IPS-20b (cell line): Measurements from ENCODE around the gene DHX57.
A peak's percentile ranks its signal among the peaks of the same experiment; 100 is the strongest.
"Not testable (repeated sequence)": the region's sequence is repeated elsewhere in the genome, so short reads cannot be mapped to it uniquely, and the experiment has no call there.

Experiments used
- H3K27ac ChIP-seq: one replicate; pipeline ENCODE4 v1.5.1; 2013; ENCODE audit warnings: low read length
- H3K27me3 ChIP-seq: 2 replicates; pipeline ENCODE4 v1.6.1; 2013; ENCODE audit warnings: mild to moderate bottlenecking, low read length, inconsistent platforms; ENCODE audit not compliant: insufficient read depth
- H3K36me3 ChIP-seq: 2 replicates; pipeline ENCODE4 v1.6.1; 2013; ENCODE audit warnings: low read depth, mild to moderate bottlenecking, inconsistent platforms, low read length, moderate library complexity; ENCODE audit not compliant: insufficient read depth
- H3K4me1 ChIP-seq: 2 replicates; pipeline ENCODE4 v1.6.1; 2013; ENCODE audit warnings: mild to moderate bottlenecking, control low read depth, inconsistent platforms, low read length, moderate library complexity; ENCODE audit not compliant: insufficient read depth
- H3K4me3 ChIP-seq: 2 replicates; pipeline ENCODE4 v1.5.1; 2013; ENCODE audit warnings: mild to moderate bottlenecking, low read length, inconsistent platforms
- H3K9ac ChIP-seq: 2 replicates; pipeline ENCODE4 v1.6.1; 2013; ENCODE audit warnings: low read depth, mild to moderate bottlenecking, inconsistent platforms, low read length, moderate library complexity
- H3K9me3 ChIP-seq: 2 replicates; pipeline ENCODE4 v1.6.1; 2013; ENCODE audit warnings: mild to moderate bottlenecking, low read depth, low read length, inconsistent platforms; ENCODE audit not compliant: insufficient read depth

DHX57 gene

GRCh38 chr2:38765551-38765950 lies 110.2 kb downstream of the DHX57 start:
- Histone ChIP-seq H3K27ac (no peak overlapping the region), H3K4me3 (no peak overlapping the region), H3K9ac (no peak overlapping the region), H3K36me3 (no peaks in the 10 kb centered on the region), H3K27me3 (no peaks in the 10 kb centered on the region), H3K9me3 (no peaks in the 10 kb centered on the region), H3K4me1 (no peaks in the 10 kb centered on the region)

- Histone ChIP-seq H3K36me3 (no peaks in the 10 kb centered on the region), H3K4me3 (no peak overlapping the region), H3K9me3 (no peaks in the 10 kb centered on the region), H3K27me3 (no peaks in the 10 kb centered on the region), H3K4me1 (no peaks in the 10 kb centered on the region), H3K27ac (no peak overlapping the region), H3K9ac (no peak overlapping the region)
Measured at GRCh38 chr2:38765149-38765548, 110.6 kb downstream of the DHX57 start.

GRCh38 chr2:38763728-38764127 lies 112.0 kb downstream of the DHX57 start:
- H3K27ac ChIP-seq, result no peak overlapping the region
- no peaks in the 10 kb centered on the region for H3K27me3 ChIP-seq
- no peak overlapping the region for H3K4me3 ChIP-seq
- no peak overlapping the region for H3K9ac ChIP-seq
- H3K4me1 ChIP-seq, result no peaks in the 10 kb centered on the region
- no peaks in the 10 kb centered on the region for H3K9me3 ChIP-seq
- H3K36me3 ChIP-seq, result no peaks in the 10 kb centered on the region

- H3K27me3 ChIP-seq, result no peaks in the 10 kb centered on the region
Measured at GRCh38 chr2:38763228-38763627, 112.5 kb downstream of the DHX57 start.

GRCh38 chr2:38755891-38756290 lies 119.8 kb downstream of the DHX57 start:
- not testable (repeated sequence) for H3K36me3 ChIP-seq, H3K27ac ChIP-seq, H3K9ac ChIP-seq, H3K9me3 ChIP-seq, H3K4me3 ChIP-seq, H3K4me1 ChIP-seq, H3K27me3 ChIP-seq

More at GRCh38 chr2:38763228-38763627, 112.5 kb downstream of the DHX57 start:
- no peak overlapping the region for H3K4me3 ChIP-seq
- H3K9me3 ChIP-seq, result no peaks in the 10 kb centered on the region
- no peaks in the 10 kb centered on the region for H3K4me1 ChIP-seq
- H3K9ac ChIP-seq, result no peak overlapping the region
- no peak overlapping the region for H3K27ac ChIP-seq
- no peaks in the 10 kb centered on the region for H3K36me3 ChIP-seq

- Histone ChIP-seq H3K27me3 (no peaks in the 10 kb centered on the region), H3K4me1 (peaks cover 6% of the 10 kb centered on the region), H3K9me3 (no peaks in the 10 kb centered on the region), H3K36me3 (peaks cover 11% of the 10 kb centered on the region), H3K9ac (no peak overlapping the region), H3K4me3 (no peak overlapping the region), H3K27ac (no peak overlapping the region)
Measured at GRCh38 chr2:38754506-38754905, 121.2 kb downstream of the DHX57 start.

- Histone ChIP-seq H3K4me3 (no peak overlapping the region), H3K27ac (no peak overlapping the region)
Measured at GRCh38 chr2:38754049-38754448, 121.7 kb downstream of the DHX57 start.

GRCh38 chr2:38751596-38752410 lies 123.9 kb downstream of the DHX57 start:
- Histone ChIP-seq H3K27ac (peak overlapping the region; percentile 86), H3K4me1 (peaks cover 6% of the 10 kb centered on the region), H3K9ac (peak overlapping the region; percentile 92), H3K36me3 (peaks cover 38% of the 10 kb centered on the region), H3K9me3 (no peaks in the 10 kb centered on the region), H3K4me3 (peak overlapping the region; percentile 92), H3K27me3 (no peaks in the 10 kb centered on the region)

More at GRCh38 chr2:38754049-38754448, 121.7 kb downstream of the DHX57 start:
- no peaks in the 10 kb centered on the region for H3K27me3 ChIP-seq
- H3K36me3 ChIP-seq, result peaks cover 15% of the 10 kb centered on the region
- no peak overlapping the region for H3K9ac ChIP-seq
- H3K9me3 ChIP-seq, result no peaks in the 10 kb centered on the region
- peaks cover 6% of the 10 kb centered on the region for H3K4me1 ChIP-seq

GRCh38 chr2:38750891-38751595 lies 124.7 kb downstream of the DHX57 start, which contains the start of gene SRSF7:
Gene SRSF7, minus strand, starts transcription at chr2:38751361. Its CDS starts 105 bp downstream, at chr2:38751256.
- Histone ChIP-seq H3K9ac (peak within 1 kb of the TSS; percentile 99), H3K27ac (peak within 1 kb of the TSS; percentile 96), H3K36me3 (peaks cover 46% of the 10 kb centered on the region), H3K4me3 (peak within 1 kb of the TSS; percentile 92), H3K4me1 (peaks cover 6% of the 10 kb centered on the region), H3K27me3 (no peaks in the 10 kb centered on the region), H3K9me3 (no peaks in the 10 kb centered on the region)

- peak overlapping the region; percentile 92 for H3K4me3 ChIP-seq
- peaks cover 53% of the 10 kb centered on the region for H3K36me3 ChIP-seq
Measured at GRCh38 chr2:38750011-38750890, 125.5 kb downstream of the DHX57 start.

More at GRCh38 chr2:38750011-38750890, 125.5 kb downstream of the DHX57 start:
- peak overlapping the region; percentile 99 for H3K9ac ChIP-seq
- H3K27me3 ChIP-seq, result no peaks in the 10 kb centered on the region
- H3K9me3 ChIP-seq, result no peaks in the 10 kb centered on the region
- peak overlapping the region; percentile 96 for H3K27ac ChIP-seq
- H3K4me1 ChIP-seq, result peaks cover 6% of the 10 kb centered on the region
